PC-3 (cell line): ENCODE results near the gene P2RX3. TPM values are rescaled to one million over a fixed set of nuclear protein-coding genes. Genes with fewer than 3 reads are reported as not detected.

Experiments used
- ATAC-seq: fragments of 200-7000 bp; cut with Tn5 transposase; 2 replicates; pipeline ENCODE4 v1.9.1; 2020; ENCODE audit warnings: mild to moderate bottlenecking, moderate library complexity
- BruUV-seq: library from RNA; stranded (reverse); fragments of 400-500 nt; replicated peaks from 2 replicates; lab custom pipeline; 2021; lab: Mats Ljungman, UMichigan
- CTCF ChIA-PET: fragments of 300-600 bp; sonication (Branson Sonifier 250); formaldehyde crosslinking; loops from one replicate; lab custom pipeline; 2022; ENCODE audit warnings: antibody characterized with exemption; lab: Charles Lee
- POLR2A ChIA-PET: fragments of 300-600 bp; sonication (Branson Sonifier 250); formaldehyde crosslinking; loops from one replicate; lab custom pipeline; 2022; ENCODE audit warnings: antibody characterized with exemption; ENCODE audit not compliant: unreplicated experiment; lab: Charles Lee
- DNase-seq: peaks from one replicate; pipeline ENCODE4 v3.0.0-alpha.2; 2015
- H2AFZ ChIP-seq: fragments of 300-600 bp; sonication (generic); 2 replicates; pipeline ENCODE4 v1.6.0; 2016; ENCODE audit warnings: antibody characterized with exemption, low read length
- H3F3A ChIP-seq: fragments of 300-600 bp; sonication (generic); one replicate; pipeline ENCODE4 v1.6.0; 2017; ENCODE audit warnings: antibody characterized with exemption, low read length, control low read depth, mild to moderate bottlenecking; ENCODE audit not compliant: unreplicated experiment
- H3K27ac ChIP-seq: fragments of 300-600 bp; sonication (generic); 2 replicates; pipeline ENCODE4 v1.5.1; 2016; ENCODE audit warnings: mild to moderate bottlenecking, low read length
- H3K27me3 ChIP-seq: fragments of 300-600 bp; sonication (generic); 2 replicates; pipeline ENCODE4 v1.6.1; 2016; ENCODE audit warnings: low read length, mixed read lengths
- H3K36me3 ChIP-seq: fragments of 300-600 bp; sonication (generic); 2 replicates; pipeline ENCODE4 v1.6.1; 2016; ENCODE audit warnings: low read depth, mixed run types, low read length, mixed read lengths
- H3K4me1 ChIP-seq: fragments of 300-600 bp; sonication (generic); 2 replicates; pipeline ENCODE4 v1.5.1; 2016; ENCODE audit warnings: low read length; ENCODE audit not compliant: insufficient read depth
- H3K4me2 ChIP-seq: fragments of 300-600 bp; sonication (generic); 2 replicates; pipeline ENCODE4 v1.6.0; 2016; ENCODE audit warnings: low read length
- H3K4me3 ChIP-seq: fragments of 300-600 bp; sonication (generic); 2 replicates; pipeline ENCODE4 v1.5.1; 2016; ENCODE audit warnings: mild to moderate bottlenecking, low read length, mixed read lengths
- H3K79me2 ChIP-seq: fragments of 300-600 bp; sonication (generic); 2 replicates; pipeline ENCODE4 v1.6.1; 2017; ENCODE audit warnings: low read length, mixed read lengths
- H3K9ac ChIP-seq: fragments of 300-600 bp; sonication (generic); 2 replicates; pipeline ENCODE4 v1.6.0; 2016; ENCODE audit warnings: mild to moderate bottlenecking, low read length
- H3K9me2 ChIP-seq: fragments of 300-600 bp; sonication (generic); replicated peaks from 2 replicates; pipeline ENCODE4 v1.6.1; 2016; ENCODE audit warnings: mixed run types, low read length, mixed read lengths
- H3K9me3 ChIP-seq: fragments of 300-600 bp; sonication (generic); 2 replicates; pipeline ENCODE4 v1.6.1; 2016; ENCODE audit warnings: low read length, mixed read lengths
- H4K20me1 ChIP-seq: fragments of 300-600 bp; sonication (generic); 2 replicates; pipeline ENCODE4 v1.6.1; 2016; ENCODE audit warnings: low read length, mixed read lengths
- CTCF ChIP-seq: fragments of 300-600 bp; sonication (generic); conservative IDR thresholded peaks from 2 replicates; pipeline ENCODE4 v1.5.1; 2017; ENCODE audit warnings: antibody characterized with exemption, low read depth, mild to moderate bottlenecking, low read length
- EZH2 ChIP-seq: fragments of 300-600 bp; sonication (generic); IDR thresholded peaks from one replicate; pipeline ENCODE4 v1.6.1; 2017; ENCODE audit warnings: antibody characterized with exemption, mild to moderate bottlenecking, low read length; ENCODE audit not compliant: unreplicated experiment
- EZH2phosphoT487 ChIP-seq: fragments of 300-600 bp; sonication (generic); IDR thresholded peaks from 2 replicates; pipeline ENCODE4 v1.6.1; 2018; ENCODE audit warnings: mild to moderate bottlenecking, antibody characterized with exemption, low read length, borderline replicate concordance
- intact Hi-C: fragments of 100-400 bp; cut with micrococcal nuclease; formaldehyde crosslinking; loops from 2 replicates; pipeline ENCODE4 v1.9.0; 2023
- total RNA-seq: library from RNA; depleted of rRNA; stranded (reverse); fragments of >200 nt; gene quantifications from 2 replicates; pipeline ENCODE4 v1.2.3, GENCODE V29; 2014

P2RX3 gene
- total RNA-seq, 1 experiment from 2014 or later: not detected

- no peak for ATAC-seq
- BruUV-seq: no TSS peak
- TF ChIP-seq EZH2 (no peak), CTCF (no peak), EZH2phosphoT487 (no peak)
- ChIA-PET POLR2A (no interaction called here), CTCF (no interaction called here)
- Histone ChIP-seq H3K4me2 (peak overlapping the region; percentile 76), H3K4me1 (peaks cover 78% of the 10 kb centered on the region), H3K9me3 (no peaks in the 10 kb centered on the region), H3K27ac (peak overlapping the region; percentile 77), H3K9me2 (no peaks in the 10 kb centered on the region), H4K20me1 (0 out of 2 replicates have a peak, but pooled peaks cover 5% of the 10 kb centered on the region), H3K79me2 (peaks cover 69% of the 10 kb centered on the region), H3F3A (no peaks in the 10 kb centered on the region), H2AFZ (no peak overlapping the region), H3K4me3 (peak overlapping the region; percentile 53), H3K9ac (0 out of 2 replicates have a peak overlapping the region, but pooled peaks have one; percentile 8), H3K36me3 (peaks cover 37% of the 10 kb centered on the region), H3K27me3 (no peaks in the 10 kb centered on the region)
- intact Hi-C loops: no loop called here
- DNase-seq: no peak
These were observed 31.1 kb upstream of the P2RX3 start for GRCh38 chr11:57306940-57307565.

GRCh38 chr11:57307666-57308270 lies 30.4 kb upstream of the P2RX3 start:
- ChIA-PET POLR2A (no interaction called here), CTCF (interaction anchor here (0.7 kb wide), 1 partner anchor 337 kb away, joined by 4 read pairs; no protein-coding TSS in a partner anchor)
- H3F3A ChIP-seq: no peaks in the 10 kb centered on the region
- peak overlapping the region; percentile 8; the same call in 1 of the 2 replicates for H3K9ac ChIP-seq
- ATAC-seq: no peak
- TF ChIP-seq EZH2 (no peak), EZH2phosphoT487 (no peak), CTCF (no peak)
- no peaks in the 10 kb centered on the region for H3K9me2 ChIP-seq
- peaks cover 30% of the 10 kb centered on the region for H3K36me3 ChIP-seq
- H3K27me3 ChIP-seq: no peaks in the 10 kb centered on the region
- H3K4me2 ChIP-seq: peak overlapping the region; percentile 76
- H3K79me2 ChIP-seq: peaks cover 68% of the 10 kb centered on the region
- no peaks in the 10 kb centered on the region for H3K9me3 ChIP-seq
- H4K20me1 ChIP-seq: 0 out of 2 replicates have a peak, but pooled peaks cover 5% of the 10 kb centered on the region
- peak overlapping the region; percentile 77 for H3K27ac ChIP-seq
- DNase-seq: peak; percentile 91
- no TSS peak for BruUV-seq
- H3K4me3 ChIP-seq: peak overlapping the region; percentile 53
- peaks cover 83% of the 10 kb centered on the region for H3K4me1 ChIP-seq
- intact Hi-C loops: no loop called here
- H2AFZ ChIP-seq: no peak overlapping the region
